HG02943 (cell line): ENCODE measurements around the gene TUBB3.
"Not testable (repeated sequence)": the region's sequence is repeated elsewhere in the genome, so short reads cannot be mapped to it uniquely, and the experiment has no call there.

Experiments
- ATAC-seq: cut with Tn5 transposase; IDR thresholded peaks from one replicate; pipeline ENCODE4 v1.9.1; 2021; ENCODE audit warnings: mild to moderate bottlenecking, low read depth, moderate library complexity; ENCODE audit not compliant: unreplicated experiment

Gene TUBB3

DNA sequence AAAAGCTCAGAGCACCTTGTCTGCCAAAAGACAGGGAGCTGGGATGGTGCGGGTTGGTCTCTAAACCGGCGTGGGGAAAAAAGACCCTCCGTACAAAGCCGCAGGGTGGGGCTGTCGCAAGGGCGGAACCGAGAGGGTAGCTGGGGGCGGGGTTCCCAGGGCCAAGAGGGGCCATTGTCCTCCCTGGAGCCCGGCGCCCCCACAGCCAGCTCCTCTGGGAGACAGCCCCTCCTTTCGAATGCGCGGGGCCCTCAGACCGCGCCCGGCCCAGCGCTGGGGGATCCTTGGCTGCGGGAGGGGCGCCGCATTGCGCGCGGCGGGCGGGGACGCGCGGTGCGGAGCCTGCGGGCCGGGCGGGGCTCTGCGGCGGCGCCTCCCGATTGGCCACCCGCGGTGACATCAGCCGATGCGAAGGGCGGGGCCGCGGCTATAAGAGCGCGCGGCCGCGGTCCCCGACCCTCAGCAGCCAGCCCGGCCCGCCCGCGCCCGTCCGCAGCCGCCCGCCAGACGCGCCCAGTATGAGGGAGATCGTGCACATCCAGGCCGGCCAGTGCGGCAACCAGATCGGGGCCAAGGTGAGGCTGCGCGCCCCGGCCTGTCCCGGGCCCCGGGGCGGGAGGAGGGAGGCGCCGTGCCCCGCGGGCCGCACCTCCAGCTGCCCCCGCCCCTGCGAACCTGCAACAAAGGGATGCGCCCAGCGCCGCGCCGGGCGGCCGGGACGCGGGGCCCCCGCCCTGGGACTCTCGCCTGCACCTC lies at the start of gene TUBB3:
Gene TUBB3, plus strand, starts transcription at position 459 of the 756 bp plus-strand sequence. Its CDS starts 60 bp downstream, at position 519.
- ATAC-seq = no peak

DNA sequence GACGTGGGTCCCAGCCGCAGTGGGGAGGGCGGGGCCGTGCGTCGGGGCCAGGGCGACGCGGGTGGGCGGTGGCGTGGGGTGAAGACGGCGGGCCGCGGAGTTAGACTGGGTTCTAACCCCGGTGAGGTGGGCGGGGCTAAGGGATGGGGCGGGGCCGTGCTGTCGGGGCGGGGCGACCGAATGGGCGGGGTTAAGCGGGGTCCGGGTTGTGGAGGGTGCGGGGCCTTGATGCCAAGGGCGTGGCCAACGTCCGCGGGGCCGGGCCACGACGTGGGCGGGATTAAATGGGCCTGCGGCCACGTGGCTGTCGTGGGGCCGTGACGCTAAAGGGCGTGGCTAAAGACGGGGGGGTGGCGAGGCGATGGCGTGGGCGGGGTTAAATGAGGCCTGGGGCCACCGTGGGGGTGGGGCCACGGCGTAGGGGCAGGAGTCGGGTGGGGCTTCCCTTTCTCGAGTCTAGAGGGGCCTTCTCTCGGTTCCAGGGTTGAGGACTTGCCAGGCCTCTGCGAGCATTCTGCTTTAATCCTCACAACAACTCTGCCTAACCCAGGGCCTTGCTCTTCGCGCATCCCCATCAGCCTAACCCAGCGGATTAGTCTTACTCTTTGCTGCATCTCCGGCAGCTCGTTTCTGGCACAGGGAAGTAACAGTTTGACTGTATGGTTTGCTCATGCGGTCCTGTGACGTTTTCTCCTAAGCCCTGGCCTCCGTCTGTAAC lies 49.0 kb upstream of the TUBB3 start:
- ATAC-seq = peak; percentile 47

GRCh38 chr16:89879123-89879522 lies 44.0 kb upstream of the TUBB3 start:
- not testable (repeated sequence) for ATAC-seq

DNA sequence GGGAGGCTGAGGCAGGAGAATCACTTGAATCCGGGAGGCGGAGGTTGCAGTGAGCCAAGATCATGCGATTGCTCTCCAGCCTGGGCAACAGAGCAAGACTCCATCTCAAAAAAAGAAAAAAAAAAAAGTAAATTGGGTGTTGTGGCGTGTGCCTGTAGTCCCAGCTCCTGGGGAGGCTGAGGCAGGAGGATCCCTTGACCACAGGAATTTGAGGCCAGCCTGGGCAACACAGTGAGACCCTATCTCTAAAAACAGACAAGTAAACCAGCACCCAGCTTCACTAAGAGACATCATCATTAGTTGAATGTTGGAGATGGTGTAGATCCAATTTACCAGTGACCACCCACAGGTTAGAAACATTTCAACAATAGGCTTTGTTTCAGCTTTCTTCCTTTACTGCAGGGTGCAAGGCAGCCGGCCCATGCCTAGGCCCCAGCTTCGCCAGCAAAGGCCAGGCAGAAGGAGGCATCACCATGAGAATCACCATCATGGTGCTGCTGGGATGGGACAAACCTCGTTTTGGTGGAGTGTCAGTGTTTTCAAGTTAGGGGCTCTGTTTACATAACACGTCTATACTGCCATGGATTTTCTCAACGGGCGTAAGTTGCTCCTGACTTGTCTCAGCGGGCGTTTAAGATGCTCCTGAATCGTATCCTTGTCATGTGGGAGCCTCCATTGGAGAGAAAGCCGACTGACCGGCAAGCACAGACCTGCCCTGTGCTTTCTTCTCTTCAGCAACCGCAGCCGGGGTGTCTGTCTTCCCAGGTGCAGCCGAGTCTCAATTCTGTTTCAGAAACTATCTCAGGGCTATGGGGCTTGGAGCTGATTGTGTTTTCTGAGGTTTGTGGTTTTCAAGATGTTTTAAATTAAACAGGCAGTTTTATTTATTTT lies 42.4 kb upstream of the TUBB3 start:
- no peak for ATAC-seq

- ATAC-seq = no peak
Measured at GRCh38 chr16:89881368-89881730, 41.8 kb upstream of the TUBB3 start.

GRCh38 chr16:89883346-89884040 lies 39.6 kb upstream of the TUBB3 start:
- ATAC-seq = no peak

DNA sequence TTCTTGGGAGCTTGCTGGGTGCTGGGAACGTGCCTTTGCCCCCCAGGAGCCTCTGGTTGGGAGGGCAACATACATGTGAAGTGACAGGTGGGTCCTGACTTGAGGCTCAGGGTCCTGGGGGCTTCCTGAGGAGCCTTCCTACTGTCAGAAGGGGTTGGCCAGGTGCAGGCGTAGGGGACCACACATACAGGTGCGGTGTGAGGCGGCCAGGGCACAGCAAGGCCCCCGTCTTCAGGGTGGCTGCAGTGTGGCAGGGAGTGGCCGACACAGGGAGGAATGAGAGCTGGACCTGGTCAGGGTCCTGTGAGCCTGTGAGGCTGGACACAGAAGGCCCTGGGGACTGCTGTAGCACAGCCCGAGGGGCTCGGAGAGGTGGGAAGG lies 39.1 kb upstream of the TUBB3 start:
- no peak for ATAC-seq

GRCh38 chr16:89887243-89887642 lies 35.9 kb upstream of the TUBB3 start:
- no peak for ATAC-seq

- ATAC-seq = no peak
Measured at GRCh38 chr16:89890200-89890599, 32.9 kb upstream of the TUBB3 start.

GRCh38 chr16:89890886-89891657 lies 32.1 kb upstream of the TUBB3 start:
- ATAC-seq = no peak

DNA sequence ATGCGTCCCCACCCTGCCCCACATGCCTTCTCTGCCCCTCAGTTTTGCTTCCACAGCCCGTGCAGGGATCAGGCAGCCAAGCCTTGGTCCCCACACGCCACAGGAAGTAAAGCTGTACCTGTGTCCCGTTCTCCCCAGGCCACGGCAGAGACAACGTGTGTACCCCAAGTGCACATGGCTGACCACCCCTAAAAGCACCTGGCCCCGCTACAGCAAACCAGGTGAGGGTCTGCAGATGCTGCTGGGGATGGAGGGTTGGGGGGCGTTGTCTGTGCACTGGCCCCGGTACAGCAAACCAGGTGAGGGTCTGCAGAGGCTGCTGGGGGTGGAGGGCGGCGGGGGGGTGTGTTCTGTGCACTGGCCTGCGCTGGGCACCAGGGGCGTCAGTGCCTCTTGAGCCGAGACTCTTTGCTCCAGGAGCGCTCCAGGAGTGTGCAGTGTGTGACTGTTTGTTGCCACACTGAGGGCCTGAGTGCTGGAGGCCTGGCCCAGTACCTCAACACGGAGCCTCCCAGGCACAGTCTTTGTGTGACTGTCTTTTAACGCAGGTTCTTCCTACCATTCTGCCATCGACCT lies 31.0 kb upstream of the TUBB3 start:
- no peak for ATAC-seq

- ATAC-seq = no peak
Measured at GRCh38 chr16:89892635-89893034, 30.5 kb upstream of the TUBB3 start.

DNA sequence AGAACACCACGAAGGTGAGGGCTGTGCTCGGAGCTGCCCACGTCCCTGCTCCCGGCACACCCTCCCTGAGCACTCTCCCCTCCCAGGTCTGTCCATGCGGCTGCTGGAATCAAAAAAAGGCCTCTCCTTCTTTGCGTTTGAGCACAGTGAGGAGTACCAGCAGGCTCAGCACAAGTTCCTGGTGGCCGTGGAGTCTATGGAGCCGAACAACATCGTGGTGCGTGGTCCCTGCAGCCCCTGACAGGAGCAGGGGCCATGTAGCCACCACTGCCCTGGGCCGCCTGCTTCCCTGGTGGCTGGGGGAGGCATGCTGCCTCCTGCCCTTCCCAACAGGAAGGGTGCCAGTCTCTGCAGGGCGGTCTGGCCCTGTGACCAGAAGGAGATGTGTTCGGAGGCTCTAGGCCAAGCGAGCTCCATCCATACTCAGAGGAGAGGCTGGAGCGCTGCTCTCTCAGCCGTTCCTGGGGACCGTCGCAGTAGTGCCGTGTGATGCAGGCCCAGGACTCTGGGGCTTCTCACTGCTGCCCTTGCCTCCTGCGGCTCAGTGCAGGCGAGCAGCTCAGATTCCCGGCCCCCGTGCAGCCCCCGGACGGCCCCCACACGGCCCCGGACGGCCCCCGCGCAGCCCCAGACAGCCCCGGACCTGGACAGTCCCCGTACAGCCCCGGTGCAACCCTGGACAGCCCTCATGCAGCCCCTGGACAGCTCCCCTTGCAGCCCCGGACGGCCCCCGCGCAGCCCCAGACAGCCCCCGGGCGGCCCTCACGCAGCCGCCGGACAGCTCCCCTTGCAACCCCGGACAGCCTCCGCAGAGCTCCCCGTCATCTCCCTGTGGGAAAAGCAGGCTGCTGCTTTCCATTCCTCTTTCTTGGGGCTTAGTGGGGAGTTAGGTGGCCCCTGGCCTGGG lies 29.2 kb upstream of the TUBB3 start:
- ATAC-seq = no peak

GRCh38 chr16:89895482-89896250 lies 27.5 kb upstream of the TUBB3 start:
- ATAC-seq = no peak

- no peak for ATAC-seq
Measured at GRCh38 chr16:89897204-89897603, 25.9 kb upstream of the TUBB3 start.

- ATAC-seq = no peak
Measured at GRCh38 chr16:89898201-89898967, 24.8 kb upstream of the TUBB3 start.
